HUES6 (cell line): ENCODE data around the gene KCNAB1.

Experiments used
- H3K27ac ChIP-seq: 2 replicates; pipeline ENCODE4 v1.7.0; 2013; ENCODE audit warnings: low read depth, mild to moderate bottlenecking, low read length, inconsistent platforms
- H3K27me3 ChIP-seq: 2 replicates; pipeline ENCODE4 v1.6.1; 2013; ENCODE audit warnings: low read length; ENCODE audit not compliant: control insufficient read depth, insufficient read depth
- H3K36me3 ChIP-seq: 2 replicates; pipeline ENCODE4 v1.6.1; 2013; ENCODE audit warnings: low read length; ENCODE audit not compliant: control insufficient read depth, insufficient read depth
- H3K4me1 ChIP-seq: 2 replicates; pipeline ENCODE4 v1.6.1; 2013; ENCODE audit warnings: low read length; ENCODE audit not compliant: control insufficient read depth, insufficient read depth
- H3K4me3 ChIP-seq: 2 replicates; pipeline ENCODE4 v1.5.1; 2013; ENCODE audit warnings: low read depth, low read length
- H3K9ac ChIP-seq: one replicate; pipeline ENCODE4 v1.6.1; 2013; ENCODE audit warnings: mild to moderate bottlenecking, low read length
- H3K9me3 ChIP-seq: 2 replicates; pipeline ENCODE4 v1.6.1; 2013; ENCODE audit warnings: low read depth, low read length; ENCODE audit not compliant: control insufficient read depth, insufficient read depth

KCNAB1 gene

GRCh38 chr3:156373654-156374053, 253.3 kb downstream of the KCNAB1 start:
- 0 out of 2 replicates have a peak, but pooled peaks cover 3% of the 10 kb centered on the region for H3K27me3 ChIP-seq
- H3K4me1 ChIP-seq, result peaks cover 22% of the 10 kb centered on the region
- H3K9me3 ChIP-seq, result no peaks in the 10 kb centered on the region
- no peak overlapping the region for H3K9ac ChIP-seq
- H3K36me3 ChIP-seq, result no peaks in the 10 kb centered on the region
- no peak overlapping the region for H3K4me3 ChIP-seq
- H3K27ac ChIP-seq, result peak overlapping the region; percentile 67

GRCh38 chr3:156376199-156376598, 255.8 kb downstream of the KCNAB1 start:
- Histone ChIP-seq H3K4me3 (no peak overlapping the region), H3K27me3 (0 out of 2 replicates have a peak, but pooled peaks cover 3% of the 10 kb centered on the region), H3K9ac (no peak overlapping the region), H3K4me1 (peaks cover 20% of the 10 kb centered on the region), H3K36me3 (no peaks in the 10 kb centered on the region), H3K9me3 (no peaks in the 10 kb centered on the region), H3K27ac (no peak overlapping the region)

- Histone ChIP-seq H3K36me3 (no peaks in the 10 kb centered on the region), H3K4me1 (peaks cover 17% of the 10 kb centered on the region), H3K4me3 (no peak overlapping the region), H3K9ac (no peak overlapping the region), H3K27ac (no peak overlapping the region), H3K9me3 (no peaks in the 10 kb centered on the region), H3K27me3 (0 out of 2 replicates have a peak, but pooled peaks cover 3% of the 10 kb centered on the region)
Measured at GRCh38 chr3:156377266-156377665, 256.9 kb downstream of the KCNAB1 start.

GRCh38 chr3:156377718-156378117, 257.3 kb downstream of the KCNAB1 start:
- H3K36me3 ChIP-seq, result no peaks in the 10 kb centered on the region

GRCh38 chr3:156378871-156379270, 258.5 kb downstream of the KCNAB1 start:
- Histone ChIP-seq H3K9ac (no peak overlapping the region), H3K4me3 (no peak overlapping the region), H3K4me1 (peaks cover 1% of the 10 kb centered on the region), H3K36me3 (no peaks in the 10 kb centered on the region), H3K9me3 (no peaks in the 10 kb centered on the region), H3K27ac (no peak overlapping the region), H3K27me3 (0 out of 2 replicates have a peak, but pooled peaks cover 3% of the 10 kb centered on the region)

More at GRCh38 chr3:156377718-156378117, 257.3 kb downstream of the KCNAB1 start:
- no peak overlapping the region for H3K27ac ChIP-seq
- H3K27me3 ChIP-seq, result 0 out of 2 replicates have a peak, but pooled peaks cover 3% of the 10 kb centered on the region
- H3K4me3 ChIP-seq, result no peak overlapping the region
- H3K4me1 ChIP-seq, result peaks cover 13% of the 10 kb centered on the region
- H3K9ac ChIP-seq, result no peak overlapping the region
- H3K9me3 ChIP-seq, result no peaks in the 10 kb centered on the region

- Histone ChIP-seq H3K4me1 (no peaks in the 10 kb centered on the region), H3K36me3 (no peaks in the 10 kb centered on the region), H3K9ac (no peak overlapping the region), H3K27ac (no peak overlapping the region), H3K9me3 (no peaks in the 10 kb centered on the region), H3K27me3 (0 out of 2 replicates have a peak, but pooled peaks cover 3% of the 10 kb centered on the region), H3K4me3 (no peak overlapping the region)
Measured at GRCh38 chr3:156379327-156379726, 258.9 kb downstream of the KCNAB1 start.

GRCh38 chr3:156381253-156381652, 260.9 kb downstream of the KCNAB1 start:
- Histone ChIP-seq H3K9me3 (no peaks in the 10 kb centered on the region), H3K4me3 (no peak overlapping the region), H3K27me3 (0 out of 2 replicates have a peak, but pooled peaks cover 3% of the 10 kb centered on the region), H3K36me3 (no peaks in the 10 kb centered on the region), H3K9ac (no peak overlapping the region), H3K4me1 (no peaks in the 10 kb centered on the region), H3K27ac (no peak overlapping the region)

GRCh38 chr3:156382458-156383346, 262.3 kb downstream of the KCNAB1 start:
- no peak overlapping the region for H3K27ac ChIP-seq
- 0 out of 2 replicates have a peak, but pooled peaks cover 3% of the 10 kb centered on the region for H3K27me3 ChIP-seq
- no peaks in the 10 kb centered on the region for H3K4me1 ChIP-seq
- no peaks in the 10 kb centered on the region for H3K9me3 ChIP-seq
- no peak overlapping the region for H3K4me3 ChIP-seq
- H3K36me3 ChIP-seq, result no peaks in the 10 kb centered on the region
- no peak overlapping the region for H3K9ac ChIP-seq

GRCh38 chr3:156383441-156384025, 263.2 kb downstream of the KCNAB1 start:
- no peaks in the 10 kb centered on the region for H3K36me3 ChIP-seq
- H3K27me3 ChIP-seq, result no peaks in the 10 kb centered on the region
- H3K9ac ChIP-seq, result no peak overlapping the region
- no peak overlapping the region for H3K27ac ChIP-seq
- H3K9me3 ChIP-seq, result no peaks in the 10 kb centered on the region
- H3K4me3 ChIP-seq, result no peak overlapping the region
- H3K4me1 ChIP-seq, result no peaks in the 10 kb centered on the region

- Histone ChIP-seq H3K36me3 (no peaks in the 10 kb centered on the region), H3K9ac (no peak overlapping the region), H3K27ac (no peak overlapping the region), H3K4me3 (no peak overlapping the region), H3K9me3 (no peaks in the 10 kb centered on the region), H3K27me3 (no peaks in the 10 kb centered on the region), H3K4me1 (no peaks in the 10 kb centered on the region)
Measured at GRCh38 chr3:156388497-156389448, 268.4 kb downstream of the KCNAB1 start.
